GM20000 (cell line): ENCODE results near the gene NAALADL2.
"Not testable (repeated sequence)": the region's sequence is repeated elsewhere in the genome, so short reads cannot be mapped to it uniquely, and the experiment has no call there.

Experiments
- DNase-seq: peaks from one replicate; pipeline ENCODE4 v3.0.0; 2012; ENCODE audit warnings: low spot score
- CTCF ChIP-seq: IDR thresholded peaks from 2 replicates; pipeline ENCODE4 v1.5.1; 2012; ENCODE audit warnings: mild to moderate bottlenecking, control low read depth; ENCODE audit errors: extremely low read depth, missing control alignments

NAALADL2 gene

DNA sequence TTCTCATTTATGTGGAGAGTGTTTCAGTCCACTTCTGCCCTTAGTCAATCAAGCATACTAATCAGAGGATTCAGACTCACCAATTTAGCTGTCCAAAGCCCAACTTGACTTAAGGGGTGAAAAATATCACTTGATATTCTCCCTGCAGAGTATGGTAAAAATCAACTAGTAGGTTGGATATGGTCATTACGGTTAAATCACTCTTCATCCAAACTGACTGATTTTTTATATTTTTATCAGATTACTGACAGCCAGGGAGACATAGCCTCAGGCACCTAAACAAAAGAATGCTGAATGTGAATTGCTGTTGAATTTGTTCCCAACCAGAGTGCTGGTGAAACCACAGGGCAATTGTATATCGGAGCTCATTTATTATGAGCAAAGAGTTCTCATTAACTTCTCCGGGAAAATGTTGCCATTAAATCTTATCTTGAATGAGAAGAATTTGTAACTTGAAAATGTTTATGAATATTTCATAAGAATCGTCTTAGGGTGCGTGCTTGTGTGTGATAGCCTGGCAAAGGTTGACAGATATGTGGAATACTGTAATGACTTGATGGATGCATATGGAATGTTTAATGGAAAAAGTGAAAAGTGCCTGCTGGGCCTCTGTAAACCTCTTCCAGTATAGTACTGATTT lies 411.2 kb downstream of the NAALADL2 start:
- DNase-seq = no peak
- no peak for TF ChIP-seq CTCF

DNA sequence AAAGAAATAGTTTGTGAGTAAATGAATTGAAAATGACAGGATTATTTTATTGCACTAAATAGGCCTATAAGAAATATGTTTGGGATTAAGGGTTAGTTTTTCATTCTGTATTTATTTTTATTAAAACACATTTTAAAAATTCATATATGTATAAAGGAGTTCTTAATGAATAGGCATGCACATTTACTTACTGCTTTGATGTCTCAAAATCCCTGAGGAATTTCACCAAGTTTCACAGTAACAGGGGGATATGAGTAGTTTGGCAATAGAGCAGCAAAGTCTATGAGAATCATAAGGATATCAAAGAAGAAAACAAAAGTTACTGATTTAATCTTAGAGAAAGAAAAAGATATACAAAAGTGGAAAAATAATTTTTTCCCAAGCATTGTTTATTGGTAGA lies 411.7 kb downstream of the NAALADL2 start:
- DNase-seq = no peak
- no peak for TF ChIP-seq CTCF

DNA sequence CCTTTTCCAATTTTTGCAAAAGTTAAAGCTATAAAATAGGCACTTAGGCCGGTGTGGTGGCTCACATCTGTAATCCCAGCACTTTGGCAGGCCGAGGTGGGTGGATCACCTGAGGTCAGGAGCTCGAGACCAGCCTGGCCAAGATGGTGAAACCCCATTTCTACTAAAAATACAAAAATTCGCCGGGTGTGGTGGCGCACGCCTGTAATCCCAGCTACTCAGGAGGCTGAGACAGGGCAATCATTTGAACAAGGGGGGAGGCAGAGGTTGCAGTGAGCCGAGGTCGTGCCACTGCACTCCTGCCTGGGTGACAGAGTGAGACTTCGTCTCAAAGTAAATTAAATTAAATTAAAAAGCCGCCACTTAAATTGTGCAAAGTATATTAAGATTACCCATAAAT lies 412.3 kb downstream of the NAALADL2 start:
- not testable (repeated sequence) for DNase-seq

- DNase-seq = no peak
- no peak for TF ChIP-seq CTCF
Measured at GRCh38 chr3:175272392-175272791, 413.3 kb downstream of the NAALADL2 start.

DNA sequence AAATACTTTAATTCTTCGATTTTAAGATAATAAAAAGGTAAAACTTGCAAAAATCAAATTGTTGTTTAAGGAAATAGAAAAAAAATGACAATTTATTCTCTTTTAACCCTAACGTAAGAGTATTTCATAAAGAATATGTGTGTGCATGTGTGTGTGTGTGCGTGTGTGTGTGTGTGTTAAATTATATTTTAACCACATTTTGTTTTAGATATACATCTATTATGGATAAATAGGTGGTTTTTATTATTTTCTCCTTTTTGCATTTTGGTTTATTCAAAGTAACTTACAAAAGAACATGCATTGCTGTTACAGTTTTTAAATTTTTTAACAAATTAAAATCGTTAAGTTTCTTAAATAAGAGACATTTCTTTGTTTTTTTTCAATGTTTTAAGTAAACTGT lies 414.4 kb downstream of the NAALADL2 start:
- no peak for TF ChIP-seq CTCF
- DNase-seq = no peak

DNA sequence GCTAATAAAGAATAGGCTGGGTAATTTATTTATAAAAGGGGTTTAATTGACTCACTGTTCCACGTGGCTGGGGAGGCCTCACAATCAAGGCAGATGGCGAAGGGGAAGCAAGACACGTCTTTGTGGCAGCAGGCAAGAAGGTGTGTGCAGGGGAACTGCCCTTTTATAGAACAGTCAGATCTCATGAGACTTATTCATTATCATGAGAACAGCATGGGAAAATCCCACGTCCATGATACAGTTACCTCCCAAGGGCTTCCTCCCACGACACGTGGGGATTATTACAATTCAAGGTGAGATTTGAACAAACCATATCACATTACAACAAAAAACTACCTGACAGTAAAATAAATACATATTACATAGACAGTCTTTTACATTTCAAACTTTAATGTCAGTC lies 414.9 kb downstream of the NAALADL2 start:
- TF ChIP-seq CTCF = no peak

GRCh38 chr3:175274474-175275218 lies 415.5 kb downstream of the NAALADL2 start:
- TF ChIP-seq CTCF = no peak
- peak; percentile 13 for DNase-seq

More for the DNA sequence above, 414.9 kb downstream of the NAALADL2 start:
- DNase-seq = peak; percentile 23

DNA sequence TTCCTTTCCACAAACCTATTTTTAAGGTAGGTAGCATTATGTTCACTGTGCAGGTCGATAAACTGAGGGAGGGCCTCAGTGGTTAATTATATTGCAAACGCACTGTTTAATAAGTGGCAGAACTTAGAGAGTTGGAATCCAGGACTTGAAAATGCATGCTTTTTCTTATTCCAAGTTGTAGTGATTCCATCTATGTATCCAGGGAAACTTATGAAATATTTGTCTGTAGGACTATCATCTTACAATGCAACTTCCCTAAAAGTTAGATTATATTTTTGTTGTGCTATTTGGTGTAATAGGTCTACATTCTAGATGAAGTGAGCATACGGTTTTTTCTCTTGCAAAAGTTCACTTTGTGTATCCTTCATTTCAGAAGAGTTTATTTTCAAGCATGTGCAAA lies 419.5 kb downstream of the NAALADL2 start:
- DNase-seq = no peak

More for the DNA sequence above, 419.5 kb downstream of the NAALADL2 start:
- TF ChIP-seq CTCF = no peak
